ENCODE measurements around the gene CBLL1.

CBLL1 gene, protein sequence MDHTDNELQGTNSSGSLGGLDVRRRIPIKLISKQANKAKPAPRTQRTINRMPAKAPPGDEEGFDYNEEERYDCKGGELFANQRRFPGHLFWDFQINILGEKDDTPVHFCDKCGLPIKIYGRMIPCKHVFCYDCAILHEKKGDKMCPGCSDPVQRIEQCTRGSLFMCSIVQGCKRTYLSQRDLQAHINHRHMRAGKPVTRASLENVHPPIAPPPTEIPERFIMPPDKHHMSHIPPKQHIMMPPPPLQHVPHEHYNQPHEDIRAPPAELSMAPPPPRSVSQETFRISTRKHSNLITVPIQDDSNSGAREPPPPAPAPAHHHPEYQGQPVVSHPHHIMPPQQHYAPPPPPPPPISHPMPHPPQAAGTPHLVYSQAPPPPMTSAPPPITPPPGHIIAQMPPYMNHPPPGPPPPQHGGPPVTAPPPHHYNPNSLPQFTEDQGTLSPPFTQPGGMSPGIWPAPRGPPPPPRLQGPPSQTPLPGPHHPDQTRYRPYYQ

DNA sequence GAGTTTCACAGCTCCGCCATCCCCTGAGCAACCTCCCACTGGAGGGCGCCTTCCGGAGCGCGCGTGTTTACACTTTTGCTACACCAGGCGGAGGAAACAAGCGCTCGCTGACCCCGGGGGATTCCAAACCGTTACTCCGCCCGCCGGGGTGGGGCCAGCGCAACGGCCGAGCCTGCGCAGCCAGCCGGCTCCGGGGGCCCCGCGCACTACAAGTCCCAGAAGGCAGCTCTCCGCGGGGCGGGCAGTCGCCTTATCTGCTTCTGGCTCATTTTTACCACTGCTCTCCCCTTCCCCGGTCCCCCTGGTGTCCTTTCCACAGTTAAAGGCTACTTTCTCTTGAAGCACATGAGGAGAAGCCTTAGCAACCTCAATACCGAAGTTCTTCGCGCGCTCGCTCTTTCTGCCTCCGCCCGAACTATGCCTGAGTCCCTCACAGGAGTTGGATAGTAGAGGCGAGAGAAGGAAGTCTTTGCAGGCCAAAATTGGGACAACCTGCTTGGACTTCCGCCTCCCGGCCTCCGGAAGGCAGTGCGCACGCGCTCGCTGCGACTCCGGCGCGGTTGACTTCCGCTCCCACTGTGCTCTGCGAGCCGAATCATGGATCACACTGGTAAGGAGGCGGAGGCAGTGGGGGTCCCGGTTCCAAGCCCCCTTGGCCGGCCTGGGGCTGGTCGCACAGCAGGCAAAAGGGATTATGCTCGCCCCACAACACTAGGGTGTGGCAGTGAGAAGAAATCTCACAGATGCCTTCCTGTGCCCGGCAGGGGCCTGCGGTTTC lies at the start of gene CBLL1:
CBLL1 (plus strand) TSS at position 576 of the 778 bp plus-strand sequence; CDS start at position 598, 22 bp downstream.
- peak; percentile 96 for DNase-seq (ENCODE audit: low spot score)

DNA sequence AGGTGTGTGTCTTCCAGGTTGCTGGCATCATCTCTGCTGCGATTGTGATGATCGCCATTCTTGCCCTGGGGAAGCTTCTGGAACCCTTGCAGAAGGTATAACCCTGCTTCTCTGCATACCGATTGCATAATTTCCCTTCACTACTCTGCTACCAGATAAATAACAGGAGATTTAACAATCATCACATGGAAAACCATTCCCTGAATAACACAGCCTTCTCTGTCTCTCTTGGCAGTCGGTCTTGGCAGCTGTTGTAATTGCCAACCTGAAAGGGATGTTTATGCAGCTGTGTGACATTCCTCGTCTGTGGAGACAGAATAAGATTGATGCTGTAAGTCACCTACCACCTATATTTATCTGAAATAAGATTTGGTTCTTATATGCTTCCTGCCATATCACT lies 49.6 kb upstream of the CBLL1 start:
- no peak for DNase-seq (ENCODE audit: low spot score)

DNA sequence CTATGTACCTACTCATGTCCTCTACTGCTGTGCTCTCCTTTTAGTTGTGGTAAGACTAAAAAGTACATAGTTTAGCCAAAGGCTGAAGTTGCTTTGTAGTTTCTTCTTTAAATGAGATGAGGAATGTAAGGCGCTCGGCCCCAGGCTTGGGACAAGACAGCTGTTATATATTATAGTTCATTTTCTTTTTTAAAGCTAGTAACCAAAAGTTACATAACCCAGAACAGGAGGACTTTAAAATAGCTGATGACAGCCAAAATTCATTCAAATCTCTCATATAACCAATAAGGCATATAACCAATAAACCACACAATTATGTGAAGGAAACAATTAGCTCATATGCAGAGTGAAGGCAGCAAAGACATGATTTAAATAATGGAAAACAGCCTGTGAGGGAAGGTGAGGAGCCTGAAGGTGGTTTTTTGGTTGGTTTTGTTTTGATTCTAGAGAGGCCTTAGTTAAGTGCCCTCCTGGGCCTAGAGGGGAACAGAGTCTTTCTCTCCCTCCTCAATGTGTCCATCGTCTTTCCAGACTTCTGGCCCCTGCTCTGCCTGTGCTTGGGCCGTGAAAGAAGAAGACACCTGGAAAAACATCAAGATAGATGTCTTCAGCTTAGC lies 47.5 kb upstream of the CBLL1 start:
- DNase-seq (ENCODE audit: low spot score) = no peak

DNA sequence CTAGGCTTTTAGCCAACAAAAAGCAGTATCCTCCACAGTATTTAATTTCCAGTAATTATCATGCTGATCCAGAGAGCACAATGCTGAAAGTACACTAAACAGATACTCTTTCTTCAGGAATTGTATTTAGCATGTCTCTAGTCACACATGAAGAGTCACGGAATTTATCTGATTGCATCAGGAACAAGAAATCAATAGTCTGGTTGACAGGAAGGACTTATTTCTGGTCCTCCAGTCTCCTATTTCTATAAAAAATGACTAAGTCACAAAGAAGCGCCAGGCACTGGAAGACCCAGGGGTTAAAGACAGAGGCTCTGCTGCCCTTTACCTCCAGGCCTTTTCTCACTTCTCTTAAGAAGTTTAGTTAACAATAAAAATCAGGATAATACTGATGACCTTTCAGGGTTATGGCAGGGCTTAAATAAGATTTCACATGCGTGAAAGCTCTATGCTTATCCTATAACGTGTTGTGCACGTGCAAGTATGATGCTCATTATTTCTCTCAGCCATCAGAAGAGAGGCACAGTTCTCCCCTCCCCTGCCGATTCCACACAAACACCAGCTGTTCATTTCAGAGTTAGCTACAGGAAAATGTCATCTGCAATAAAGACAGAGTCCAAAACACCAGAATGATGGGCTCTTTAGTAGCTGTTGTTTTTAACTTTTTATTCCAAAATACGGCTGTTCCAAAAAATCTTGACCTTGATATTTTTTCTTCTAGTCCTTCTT lies 46.5 kb upstream of the CBLL1 start:
- no peak for DNase-seq (ENCODE audit: low spot score)

DNA sequence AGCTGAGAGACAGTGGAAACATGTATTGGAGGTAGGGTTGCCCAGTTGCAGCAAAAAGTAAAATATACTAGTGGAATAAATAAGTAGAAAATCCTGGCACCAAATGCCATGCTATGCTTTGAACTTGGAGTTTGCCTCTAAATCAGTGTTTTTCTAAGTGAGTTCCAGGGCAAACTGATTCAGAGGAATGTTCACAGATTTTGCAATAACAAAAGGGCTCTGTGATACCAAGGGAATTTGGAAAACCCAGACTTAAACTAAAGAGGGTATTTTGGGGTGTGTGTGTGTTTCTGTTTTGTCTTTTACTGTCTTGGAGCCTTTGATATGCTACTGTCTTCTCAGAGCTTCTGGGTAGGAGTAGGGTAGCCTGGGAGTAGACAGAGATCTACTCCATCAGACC lies 43.4 kb upstream of the CBLL1 start:
- DNase-seq (ENCODE audit: low spot score) = no peak

DNA sequence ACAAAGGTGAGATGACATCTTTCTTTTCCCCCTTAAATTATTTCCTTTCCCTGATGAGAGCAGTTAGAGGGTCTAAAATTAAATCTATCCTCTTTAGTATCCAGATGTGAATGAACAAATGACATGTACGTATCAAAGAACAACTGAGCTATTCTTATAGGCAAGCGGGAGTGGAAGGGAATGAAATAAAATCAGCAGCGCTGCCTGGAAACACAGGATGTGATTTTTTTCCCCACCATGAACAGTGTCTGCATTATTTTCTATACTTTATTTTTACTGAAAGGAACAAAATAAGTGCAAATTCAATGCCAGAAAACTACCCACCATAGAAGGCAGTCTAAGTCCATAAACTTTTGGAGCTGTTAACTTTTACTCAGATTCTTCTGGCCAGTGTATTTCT lies 42.8 kb upstream of the CBLL1 start:
- no peak for DNase-seq (ENCODE audit: low spot score)

DNA sequence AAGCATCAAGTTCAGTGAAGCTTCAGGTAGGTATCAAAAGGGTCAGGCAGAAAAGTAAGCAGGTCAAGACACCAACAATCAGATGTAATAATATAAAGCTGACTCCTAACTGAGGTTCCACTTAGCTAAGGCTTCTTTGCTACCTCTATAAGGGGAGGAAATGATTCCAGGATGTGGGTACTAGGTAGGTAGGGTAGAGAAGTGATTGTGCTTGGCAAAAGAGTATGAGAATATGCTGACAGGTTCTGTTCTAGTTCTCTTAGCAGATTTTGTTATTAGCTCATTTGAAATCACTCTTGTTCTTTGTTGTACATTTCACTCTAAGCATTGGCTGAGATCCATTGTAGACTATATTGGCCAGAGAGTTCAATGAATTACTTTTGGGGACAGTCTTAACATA lies 40.7 kb upstream of the CBLL1 start:
- no peak for DNase-seq (ENCODE audit: low spot score)

DNA sequence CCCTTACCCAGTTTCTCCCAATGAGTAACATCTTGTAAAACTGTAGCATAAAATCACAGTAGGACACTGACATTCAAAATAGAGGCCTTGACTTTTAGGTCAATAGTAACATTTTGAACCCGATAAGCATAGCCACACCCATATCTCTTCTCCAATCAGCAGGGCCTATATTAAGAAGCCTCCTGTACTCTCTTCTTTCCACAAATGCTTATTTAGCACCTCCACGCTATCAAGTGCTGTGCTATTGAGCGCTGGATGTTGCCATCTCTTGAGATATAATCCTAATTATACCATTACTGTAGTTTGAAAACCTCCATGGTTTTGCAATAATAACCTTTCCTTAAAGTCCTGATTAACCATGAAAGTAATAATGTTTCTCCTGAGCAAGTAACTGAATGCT lies 40.1 kb upstream of the CBLL1 start:
- no peak for DNase-seq (ENCODE audit: low spot score)

DNA sequence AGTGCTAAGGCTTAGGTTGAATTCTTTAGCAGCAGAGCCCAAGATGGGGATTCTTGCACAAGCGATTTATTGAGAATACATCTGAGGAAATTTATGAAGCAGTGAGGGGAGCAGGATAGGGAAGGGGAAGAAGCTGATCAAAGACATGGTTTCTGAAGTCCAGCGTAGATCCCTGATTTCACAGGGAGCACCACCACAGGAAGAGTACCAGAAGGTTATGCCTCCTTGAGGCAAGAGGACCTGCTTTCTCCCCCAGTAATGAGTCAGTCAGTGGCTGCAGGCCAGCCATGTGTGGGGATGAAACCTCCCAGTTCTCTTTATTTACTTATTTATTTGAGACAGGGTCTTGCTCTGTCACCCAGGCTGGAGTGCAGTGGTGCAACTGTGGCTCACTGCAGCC lies 35.0 kb upstream of the CBLL1 start:
- no peak for DNase-seq (ENCODE audit: low spot score)

DNA sequence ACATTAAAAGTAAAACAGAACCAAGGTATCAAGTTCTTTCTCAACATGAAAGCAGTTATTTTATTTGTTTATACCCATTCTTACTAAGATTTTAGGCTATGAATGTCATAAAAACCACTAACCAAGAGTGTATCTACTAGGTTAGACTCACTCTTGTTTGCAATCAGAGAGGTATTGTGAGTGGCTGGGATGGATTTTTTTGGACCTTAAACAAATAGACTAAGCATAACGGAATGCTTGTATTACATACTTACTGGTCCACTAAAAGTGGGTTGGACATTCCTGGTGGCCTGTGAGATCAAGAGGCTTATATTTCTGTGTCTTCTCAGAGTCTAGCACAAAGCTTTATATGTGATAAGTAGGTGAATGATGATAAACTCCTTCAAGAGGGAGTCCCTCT lies 32.6 kb upstream of the CBLL1 start:
- no peak for DNase-seq (ENCODE audit: low spot score)

DNA sequence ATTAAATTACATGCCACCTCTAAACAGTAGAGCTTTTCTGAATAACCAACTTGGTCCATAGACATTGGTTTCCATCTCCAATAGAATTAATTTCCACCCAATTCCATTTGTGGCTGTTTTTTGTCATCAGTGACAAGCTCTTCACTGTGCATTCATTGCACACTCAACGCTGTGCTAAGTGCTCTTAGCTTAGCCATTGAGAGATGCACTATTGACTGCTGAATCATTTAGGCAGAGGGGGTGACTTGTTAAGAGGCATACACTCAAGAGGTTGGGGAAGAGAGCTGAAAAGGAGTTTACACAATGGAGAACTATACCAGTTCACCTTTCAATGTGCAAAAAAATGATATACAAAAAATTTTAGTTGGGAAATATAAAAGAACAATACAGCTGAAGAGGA lies 31.9 kb upstream of the CBLL1 start:
- no peak for DNase-seq (ENCODE audit: low spot score)

DNA sequence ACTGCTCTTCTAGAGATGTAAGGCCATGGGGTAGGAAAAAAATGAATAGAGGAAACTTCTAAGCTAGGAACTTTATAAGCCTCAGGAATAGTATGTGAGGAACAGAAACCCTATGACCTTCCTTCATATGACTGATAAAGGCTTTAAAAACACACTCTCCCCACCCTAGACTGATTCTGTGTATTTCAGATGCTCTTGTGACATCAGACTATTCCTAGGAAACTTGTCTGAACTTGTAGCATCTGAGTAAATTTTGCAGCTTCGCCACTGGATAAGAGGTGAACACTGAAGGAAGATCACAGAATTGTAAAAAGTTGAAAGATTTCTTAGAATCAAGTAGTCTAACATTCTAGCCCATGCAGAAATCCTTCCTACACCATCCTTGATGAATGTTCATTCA lies 31.0 kb upstream of the CBLL1 start:
- no peak for DNase-seq (ENCODE audit: low spot score)

DNA sequence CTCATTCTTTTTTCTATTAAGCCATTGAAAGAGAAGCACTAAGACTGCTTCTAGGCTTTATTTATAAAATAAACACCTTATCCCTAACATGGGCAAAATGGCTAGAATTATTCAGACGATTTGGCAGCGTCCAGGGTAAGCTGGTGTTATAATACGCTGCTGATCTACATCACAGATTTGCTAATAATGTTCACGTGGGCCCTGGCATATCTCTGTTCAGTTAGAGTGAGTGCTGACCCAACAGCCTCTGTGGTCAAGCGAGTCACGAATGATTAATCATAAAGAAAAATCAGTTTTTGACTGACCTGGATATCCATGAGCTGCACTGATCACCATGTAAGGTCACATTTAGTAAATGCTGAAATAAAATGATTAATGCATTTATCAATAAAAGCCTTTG lies 28.4 kb upstream of the CBLL1 start:
- DNase-seq (ENCODE audit: low spot score) = no peak

DNA sequence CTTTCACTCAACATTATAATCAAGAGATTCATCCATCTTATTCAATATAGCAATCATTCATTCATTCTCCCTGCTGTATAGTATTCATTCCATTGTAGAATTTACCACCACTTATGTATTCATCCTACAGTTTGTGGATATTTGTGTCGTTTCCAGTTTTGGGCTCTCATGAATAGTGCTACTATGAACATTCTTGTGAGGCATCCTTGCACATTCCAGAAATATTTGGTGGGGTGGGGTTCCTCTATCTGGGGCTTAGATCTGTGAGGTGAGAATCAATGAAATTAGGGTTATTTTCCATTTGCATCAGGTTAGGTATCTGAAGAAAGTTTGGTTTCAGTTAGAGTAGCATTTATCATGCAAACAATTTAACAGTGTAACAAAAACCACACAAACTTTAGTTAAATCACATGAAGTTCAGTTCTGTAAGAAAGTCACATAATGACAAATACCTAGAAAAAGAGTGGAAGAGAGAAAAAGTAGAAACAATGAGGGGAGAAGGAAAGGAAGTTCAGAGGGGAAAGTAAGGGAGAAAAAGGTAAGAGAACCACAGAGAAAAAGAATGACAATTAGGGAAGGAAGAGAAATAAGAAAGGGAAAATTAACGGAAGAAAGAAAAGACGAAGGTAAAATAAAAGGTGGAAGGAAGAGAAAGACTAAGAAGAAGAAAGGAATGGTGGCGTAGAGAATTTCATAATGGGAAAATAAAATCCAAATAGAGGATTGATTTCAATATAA lies 25.3 kb upstream of the CBLL1 start:
- no peak for DNase-seq (ENCODE audit: low spot score)

DNA sequence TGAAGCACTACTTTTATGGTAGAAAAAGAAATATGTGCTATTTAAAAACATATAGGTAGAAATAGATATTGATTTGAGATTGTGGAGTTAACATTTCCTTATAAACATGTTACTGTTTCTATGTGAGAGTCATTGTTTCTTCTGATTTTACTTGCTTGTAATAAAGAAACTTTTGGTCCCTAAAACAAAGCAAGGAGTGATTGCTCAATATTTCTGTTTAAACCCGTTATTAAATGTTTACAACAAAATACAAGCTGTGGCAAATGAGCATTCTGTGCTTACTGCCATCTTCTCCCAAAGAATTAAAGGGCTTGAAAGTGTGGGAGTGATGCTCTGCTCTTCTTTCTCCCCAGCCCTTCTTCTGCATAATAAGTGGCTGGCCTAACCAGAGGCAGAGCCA lies 22.7 kb upstream of the CBLL1 start:
- DNase-seq (ENCODE audit: low spot score) = no peak

DNA sequence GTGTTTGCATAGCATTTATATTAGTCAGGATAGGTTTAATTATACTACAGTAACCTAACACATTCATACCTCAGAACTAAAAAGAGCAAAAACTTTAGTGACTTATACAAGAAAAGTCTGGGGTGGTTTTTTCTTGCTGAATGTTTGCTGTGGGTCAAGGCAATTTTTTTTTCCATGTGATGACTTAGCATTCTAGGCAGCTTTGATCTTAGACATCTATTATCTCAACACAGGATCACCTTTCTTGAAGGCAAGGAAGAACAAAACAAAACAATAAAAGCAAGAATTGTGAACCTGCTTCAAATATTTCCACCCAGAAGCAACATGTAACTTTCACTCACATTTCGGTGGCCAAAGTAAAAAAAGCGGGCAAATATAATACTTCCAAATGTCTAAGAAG lies 20.7 kb upstream of the CBLL1 start:
- DNase-seq (ENCODE audit: low spot score) = no peak

DNA sequence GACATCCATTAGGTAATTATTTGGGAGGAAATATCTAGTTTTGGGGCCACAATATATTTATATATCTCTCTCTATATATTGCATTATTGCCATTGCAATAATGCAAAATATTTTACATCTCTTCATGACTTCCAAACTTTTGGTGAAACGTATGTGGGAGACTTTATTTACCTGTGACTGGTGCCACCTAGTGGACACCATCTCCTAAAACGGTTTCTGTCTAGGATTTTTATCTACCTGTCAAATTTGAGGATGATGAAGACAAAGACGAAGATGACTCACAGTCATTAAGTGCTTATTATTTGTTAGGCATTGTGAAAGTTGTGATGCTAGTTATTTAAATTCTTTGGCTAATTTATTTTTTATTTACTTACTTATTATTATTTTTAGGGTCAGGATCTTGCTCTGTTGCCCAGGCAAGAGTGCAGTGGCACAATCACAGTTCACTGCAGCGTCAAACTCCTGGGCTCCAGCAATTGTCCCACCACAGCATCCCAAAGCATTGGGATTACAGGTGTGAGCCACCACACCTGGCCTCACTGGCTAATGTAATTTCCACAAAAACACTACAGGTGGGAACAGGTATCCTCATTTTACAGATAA lies 18.7 kb upstream of the CBLL1 start:
- peak; percentile 46 for DNase-seq (ENCODE audit: low spot score)

DNA sequence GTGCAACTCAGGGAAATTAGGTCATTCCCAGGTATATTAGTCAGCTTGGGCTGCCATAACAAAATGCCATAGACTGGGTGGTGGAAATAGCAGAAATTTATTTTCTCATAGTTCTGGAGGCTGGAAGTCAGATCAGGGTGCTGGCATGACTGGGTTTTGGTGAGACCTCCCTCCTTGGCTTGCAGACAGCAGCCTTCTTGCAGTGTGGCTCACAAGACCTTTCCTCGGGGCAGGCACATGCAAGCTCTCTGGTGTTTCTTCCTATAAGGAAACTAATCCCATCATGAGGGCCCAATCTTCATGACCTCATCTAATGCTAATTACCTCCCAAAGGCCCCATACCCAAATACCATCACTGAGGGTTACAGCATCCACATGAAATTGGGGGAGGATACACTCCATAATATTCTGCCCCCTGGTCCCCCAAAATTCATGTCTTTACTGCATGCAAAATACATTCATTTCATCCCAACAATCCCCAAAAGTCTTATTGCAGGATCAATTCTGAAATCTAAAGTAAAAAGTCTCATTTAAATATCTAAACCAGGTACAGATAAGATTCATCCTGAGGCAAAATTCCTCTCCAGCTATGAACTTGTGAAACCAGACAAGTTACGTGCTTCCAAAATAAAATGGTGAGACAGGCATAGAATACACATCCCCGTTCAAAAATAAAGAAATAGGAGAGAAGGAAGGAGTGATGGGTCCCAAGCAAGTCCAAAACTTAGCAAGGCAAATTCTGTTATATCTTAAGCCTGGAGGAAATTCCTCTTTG lies 17.4 kb upstream of the CBLL1 start:
- no peak for DNase-seq (ENCODE audit: low spot score)

DNA sequence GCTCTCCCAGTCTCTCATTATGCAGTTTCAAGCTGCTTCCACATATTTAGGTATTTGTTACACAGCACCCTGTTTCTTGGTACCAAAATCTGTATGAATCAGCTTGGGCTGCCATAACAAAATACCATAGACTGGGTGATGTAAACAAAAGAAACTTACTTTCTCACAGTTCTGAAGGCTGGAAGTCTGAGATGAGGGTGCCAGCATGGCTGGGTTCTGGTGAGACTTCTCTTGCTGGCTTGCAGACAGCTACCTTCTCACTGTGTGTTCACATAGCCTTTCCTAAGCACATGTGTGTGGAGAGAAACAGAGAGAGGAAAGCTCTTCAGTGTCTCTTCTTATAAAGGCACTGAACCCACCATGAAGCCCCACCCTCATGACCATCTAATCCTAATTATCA lies 15.7 kb upstream of the CBLL1 start:
- no peak for DNase-seq (ENCODE audit: low spot score)

Measured in D341Med (cell line).